ENCODE measurements around the gene DBI. TPM values are rescaled to one million over a fixed set of nuclear protein-coding genes. Genes with fewer than 3 reads are reported as not detected.
"Not testable (repeated sequence)": the region's sequence is repeated elsewhere in the genome, so short reads cannot be mapped to it uniquely, and the experiment has no call there.

DBI gene
- total and polyA plus RNA-seq, 2 donors (not counting 1 experiment from before 2014, with no cell fraction given), result 128 to 653 TPM

DNA sequence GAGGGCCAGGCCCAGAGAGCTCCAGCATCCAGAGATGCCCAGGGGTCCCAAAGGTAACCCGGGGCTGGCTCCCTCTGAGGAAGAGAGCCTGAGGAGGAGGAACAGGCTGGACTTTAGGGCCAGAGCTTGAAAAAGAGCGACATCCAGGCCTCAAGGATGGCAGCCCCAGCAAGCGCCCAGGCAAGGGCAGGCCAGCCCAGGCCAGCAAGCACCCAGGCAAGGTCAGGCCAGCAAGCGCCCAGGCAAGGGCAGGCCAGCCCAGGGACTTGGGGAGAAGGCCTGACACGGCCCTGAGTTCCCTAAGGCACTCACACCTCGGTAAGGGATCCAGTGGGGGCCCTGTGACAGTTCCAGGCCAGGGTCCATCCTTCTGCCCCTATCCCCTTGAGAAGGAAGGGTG lies 30.4 kb downstream of the DBI start:
- Histone ChIP-seq H4K20me1 (ENCODE audit: control insufficient read depth, extremely low read depth, insufficient read depth, low read length) (no peaks in the 10 kb centered on the region), H3K9ac (ENCODE audit: insufficient read depth, low read length) (no peak overlapping the region), H3K4me3 (replicated peaks in 1 of 4; ENCODE audit: control extremely low read depth in 1 of 4, insufficient read depth in 1 of 4, low read depth in 3 of 4, low read length in 4 of 4) (no peak overlapping the region), H3K27ac (ENCODE audit: insufficient read depth, low read length) (no peak overlapping the region), H3K4me2 (ENCODE audit: extremely low read depth, insufficient read depth, low read length) (no peak overlapping the region), H3K79me2 (ENCODE audit: control insufficient read depth, insufficient read depth, low read length) (no peaks in the 10 kb centered on the region), H3K36me3 (ENCODE audit: control insufficient read depth, insufficient read depth, low read length) (no peaks in the 10 kb centered on the region), H2AFZ (ENCODE audit: low read length) (no peak overlapping the region), H3K4me1 (ENCODE audit: control insufficient read depth, extremely low read depth, insufficient read depth, low read length) (no peaks in the 10 kb centered on the region), H3K9me3 (ENCODE audit: control insufficient read depth, insufficient read depth, low read depth, low read length) (no peaks in the 10 kb centered on the region), H3K27me3 (ENCODE audit: control insufficient read depth, insufficient read depth, low read length) (peaks cover 4% of the 10 kb centered on the region)
- no peak for DNase-seq (ENCODE audit: low read depth in 2 of 2)
- TF ChIP-seq, protein P1, sequence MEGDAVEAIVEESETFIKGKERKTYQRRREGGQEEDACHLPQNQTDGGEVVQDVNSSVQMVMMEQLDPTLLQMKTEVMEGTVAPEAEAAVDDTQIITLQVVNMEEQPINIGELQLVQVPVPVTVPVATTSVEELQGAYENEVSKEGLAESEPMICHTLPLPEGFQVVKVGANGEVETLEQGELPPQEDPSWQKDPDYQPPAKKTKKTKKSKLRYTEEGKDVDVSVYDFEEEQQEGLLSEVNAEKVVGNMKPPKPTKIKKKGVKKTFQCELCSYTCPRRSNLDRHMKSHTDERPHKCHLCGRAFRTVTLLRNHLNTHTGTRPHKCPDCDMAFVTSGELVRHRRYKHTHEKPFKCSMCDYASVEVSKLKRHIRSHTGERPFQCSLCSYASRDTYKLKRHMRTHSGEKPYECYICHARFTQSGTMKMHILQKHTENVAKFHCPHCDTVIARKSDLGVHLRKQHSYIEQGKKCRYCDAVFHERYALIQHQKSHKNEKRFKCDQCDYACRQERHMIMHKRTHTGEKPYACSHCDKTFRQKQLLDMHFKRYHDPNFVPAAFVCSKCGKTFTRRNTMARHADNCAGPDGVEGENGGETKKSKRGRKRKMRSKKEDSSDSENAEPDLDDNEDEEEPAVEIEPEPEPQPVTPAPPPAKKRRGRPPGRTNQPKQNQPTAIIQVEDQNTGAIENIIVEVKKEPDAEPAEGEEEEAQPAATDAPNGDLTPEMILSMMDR (conservative IDR thresholded peaks at IDR 0.05 in 1 of 2, IDR thresholded peaks at IDR 0.05 in 1 of 2; ENCODE audit: low read depth in 1 of 2, low read length in 2 of 2), result no peak
- no peak for TF ChIP-seq EZH2 (IDR thresholded peaks at IDR 0.05; ENCODE audit: low read length, missing control alignments)

DNA sequence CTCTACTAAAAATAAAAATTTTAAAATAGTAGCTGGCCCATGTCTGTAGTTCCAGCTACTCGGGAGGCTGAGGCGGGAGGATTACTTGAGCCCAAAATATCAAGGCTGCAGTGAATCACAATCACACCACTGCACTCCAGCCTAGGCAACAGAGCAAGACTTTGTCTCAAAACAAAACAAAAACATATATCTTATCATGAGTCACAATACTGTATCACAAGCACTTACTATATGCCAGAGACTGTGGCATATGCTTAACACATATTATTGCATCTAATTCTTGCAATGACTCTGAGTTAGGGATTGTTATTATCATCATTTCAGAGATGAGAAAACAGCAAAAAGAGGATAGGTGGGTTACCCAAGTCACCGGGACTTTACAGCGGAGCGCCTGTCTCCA lies 35.3 kb downstream of the DBI start:
- Histone ChIP-seq H3K4me2 (ENCODE audit: extremely low read depth, insufficient read depth, low read length) (no peak overlapping the region), H4K20me1 (ENCODE audit: control insufficient read depth, extremely low read depth, insufficient read depth, low read length) (no peaks in the 10 kb centered on the region), H3K9ac (ENCODE audit: insufficient read depth, low read length) (no peak overlapping the region), H3K79me2 (ENCODE audit: control insufficient read depth, insufficient read depth, low read length) (no peaks in the 10 kb centered on the region), H3K36me3 (ENCODE audit: control insufficient read depth, insufficient read depth, low read length) (no peaks in the 10 kb centered on the region), H3K9me3 (ENCODE audit: control insufficient read depth, insufficient read depth, low read depth, low read length) (no peaks in the 10 kb centered on the region), H3K4me1 (ENCODE audit: control insufficient read depth, extremely low read depth, insufficient read depth, low read length) (no peaks in the 10 kb centered on the region), H3K4me3 (replicated peaks in 1 of 4; ENCODE audit: control extremely low read depth in 1 of 4, insufficient read depth in 1 of 4, low read depth in 3 of 4, low read length in 4 of 4) (no peak overlapping the region), H3K27me3 (ENCODE audit: control insufficient read depth, insufficient read depth, low read length) (peaks cover 4% of the 10 kb centered on the region), H2AFZ (ENCODE audit: low read length) (no peak overlapping the region), H3K27ac (ENCODE audit: insufficient read depth, low read length) (no peak overlapping the region)
- no peak for DNase-seq (ENCODE audit: low read depth in 2 of 2)
- TF ChIP-seq, protein P1 (conservative IDR thresholded peaks at IDR 0.05 in 1 of 2, IDR thresholded peaks at IDR 0.05 in 1 of 2; ENCODE audit: low read depth in 1 of 2, low read length in 2 of 2), result no peak
- no peak for TF ChIP-seq EZH2 (IDR thresholded peaks at IDR 0.05; ENCODE audit: low read length, missing control alignments)

DNA sequence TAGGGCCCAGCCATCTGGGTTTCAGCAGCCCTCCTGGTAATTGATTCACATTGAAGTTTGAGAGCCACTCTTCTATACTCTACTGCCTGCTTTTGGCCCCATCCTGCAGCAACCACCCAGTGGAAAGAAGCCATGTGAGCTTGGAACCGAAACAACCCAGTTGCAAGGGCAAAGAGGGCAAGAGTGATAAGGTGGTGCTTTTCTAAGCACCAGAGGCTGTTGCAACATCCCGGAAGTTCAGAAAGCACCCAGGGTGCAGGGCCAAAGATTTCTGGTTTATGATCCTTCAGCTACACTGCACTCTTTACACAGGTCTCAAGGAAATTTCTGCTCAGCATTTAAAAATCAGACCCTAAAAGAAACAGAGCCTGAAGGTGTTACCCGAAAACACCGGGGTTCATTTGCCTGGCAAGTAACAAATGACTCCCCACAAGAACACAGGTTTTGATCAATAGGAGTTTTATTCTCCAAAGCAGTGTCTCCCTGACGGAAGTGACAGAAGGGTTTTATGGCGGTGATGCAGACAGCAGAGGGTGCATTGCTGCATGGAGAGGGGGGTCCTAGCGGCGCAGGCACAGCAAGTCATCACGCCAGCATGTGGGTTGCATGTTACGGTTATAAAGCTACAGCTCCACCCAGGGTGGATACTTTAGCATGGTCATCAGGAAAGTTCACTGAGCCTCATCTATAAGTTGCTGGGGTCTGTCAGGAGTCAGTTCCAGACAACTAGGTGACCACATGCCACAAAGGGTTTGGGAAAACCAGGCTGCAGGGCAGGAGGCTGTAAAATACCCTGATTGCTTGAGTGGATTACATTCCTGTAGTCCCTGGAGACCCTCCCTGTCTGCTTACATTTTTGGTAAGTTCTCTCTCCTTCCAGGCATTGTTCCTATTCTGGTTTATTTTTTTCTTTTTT lies 36.1 kb downstream of the DBI start:
- Histone ChIP-seq H3K4me1 (ENCODE audit: control insufficient read depth, extremely low read depth, insufficient read depth, low read length) (no peaks in the 10 kb centered on the region), H3K27ac (ENCODE audit: insufficient read depth, low read length) (no peak overlapping the region), H4K20me1 (ENCODE audit: control insufficient read depth, extremely low read depth, insufficient read depth, low read length) (no peaks in the 10 kb centered on the region), H3K4me2 (ENCODE audit: extremely low read depth, insufficient read depth, low read length) (no peak overlapping the region), H3K9ac (ENCODE audit: insufficient read depth, low read length) (no peak overlapping the region), H3K4me3 (replicated peaks in 1 of 4; ENCODE audit: control extremely low read depth in 1 of 4, insufficient read depth in 1 of 4, low read depth in 3 of 4, low read length in 4 of 4) (no peak overlapping the region), H3K9me3 (ENCODE audit: control insufficient read depth, insufficient read depth, low read depth, low read length) (no peaks in the 10 kb centered on the region), H3K79me2 (ENCODE audit: control insufficient read depth, insufficient read depth, low read length) (no peaks in the 10 kb centered on the region), H3K36me3 (ENCODE audit: control insufficient read depth, insufficient read depth, low read length) (no peaks in the 10 kb centered on the region), H2AFZ (ENCODE audit: low read length) (no peak overlapping the region), H3K27me3 (ENCODE audit: control insufficient read depth, insufficient read depth, low read length) (peaks cover 4% of the 10 kb centered on the region)
- TF ChIP-seq, protein P1 (conservative IDR thresholded peaks at IDR 0.05 in 1 of 2, IDR thresholded peaks at IDR 0.05 in 1 of 2; ENCODE audit: low read depth in 1 of 2, low read length in 2 of 2), result no peak
- no peak for TF ChIP-seq EZH2 (IDR thresholded peaks at IDR 0.05; ENCODE audit: low read length, missing control alignments)
- DNase-seq (ENCODE audit: low read depth in 2 of 2), result no peak

DNA sequence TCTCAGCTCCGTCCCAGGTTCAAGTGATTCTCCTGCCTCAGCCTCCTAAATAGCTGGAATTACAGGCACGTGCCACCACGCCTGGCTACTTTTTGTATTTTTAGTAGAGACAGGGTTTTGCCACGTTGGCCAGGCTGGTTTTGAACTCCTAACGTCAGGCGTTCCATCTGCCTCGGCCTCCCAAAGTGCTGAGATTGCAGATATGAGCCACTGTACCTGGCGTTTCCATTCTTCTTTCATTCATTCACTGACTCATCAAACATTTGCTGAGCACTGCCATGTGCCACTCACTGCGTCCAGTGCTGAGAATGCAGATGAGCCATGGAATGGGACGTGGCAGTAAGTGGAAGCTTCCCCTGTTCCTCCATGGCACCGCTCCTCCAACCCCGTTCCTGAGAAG lies 36.8 kb downstream of the DBI start:
- H3K4me1 ChIP-seq (ENCODE audit: control insufficient read depth, extremely low read depth, insufficient read depth, low read length); H3K9ac ChIP-seq (ENCODE audit: insufficient read depth, low read length); H3K27me3 ChIP-seq (ENCODE audit: control insufficient read depth, insufficient read depth, low read length); H3K9me3 ChIP-seq (ENCODE audit: control insufficient read depth, insufficient read depth, low read depth, low read length); DNase-seq (ENCODE audit: low read depth in 2 of 2); H3K36me3 ChIP-seq (ENCODE audit: control insufficient read depth, insufficient read depth, low read length); H3K4me3 ChIP-seq (replicated peaks in 1 of 4; ENCODE audit: control extremely low read depth in 1 of 4, insufficient read depth in 1 of 4, low read depth in 3 of 4, low read length in 4 of 4); H2AFZ ChIP-seq (ENCODE audit: low read length); H3K4me2 ChIP-seq (ENCODE audit: extremely low read depth, insufficient read depth, low read length); H3K27ac ChIP-seq (ENCODE audit: insufficient read depth, low read length); H4K20me1 ChIP-seq (ENCODE audit: control insufficient read depth, extremely low read depth, insufficient read depth, low read length); H3K79me2 ChIP-seq (ENCODE audit: control insufficient read depth, insufficient read depth, low read length): not testable (repeated sequence)

All from fibroblast of lung (primary cell).